ENCODE results near the gene MYO9B. TPM values are rescaled to one million over a fixed set of nuclear protein-coding genes. Genes with fewer than 3 reads are reported as not detected.

Gene MYO9B
- total RNA-seq, 1 experiment from 2014 or later = 103 TPM

- no peaks in the 10 kb centered on the region; the same call in 1 of the 2 replicates for H3K36me3 ChIP-seq (ENCODE audit: low read depth)
- intact Hi-C loops (cut with micrococcal nuclease; ENCODE audit: unreplicated experiment) = loop anchor here (5.0 kb wide), 2 partner anchors 150 to 390 kb away; partner anchors contain the start of gene OCEL1
- H3F3A ChIP-seq (ENCODE audit: insufficient read depth, low read depth) = peaks cover 35% of the 10 kb centered on the region
- no peaks in the 10 kb centered on the region for H3K27me3 ChIP-seq (ENCODE audit: insufficient read depth, low read depth)
- BruUV-seq (replicated peaks) = TSS peak; percentile 35
- peaks cover 91% of the 10 kb centered on the region for H3K79me2 ChIP-seq (ENCODE audit: low read depth)
- ChIA-PET CTCF (no interaction called here), POLR2A (ENCODE audit: unreplicated experiment) (no interaction called here)
- peaks cover 39% of the 10 kb centered on the region for H4K20me1 ChIP-seq (ENCODE audit: insufficient read depth)
- TF ChIP-seq EZH2 (IDR thresholded peaks at IDR 0.05; ENCODE audit: low read depth) (no peak), CTCF (conservative IDR thresholded peaks at IDR 0.05) (no peak)
- no peak overlapping the region for H2AFZ ChIP-seq
- H3K4me2 ChIP-seq = peak overlapping the region; percentile 86
- no peak for DNase-seq
- H3K9me2 ChIP-seq (ENCODE audit: insufficient read depth) = no peaks in the 10 kb centered on the region
- no peak overlapping the region for H3K27ac ChIP-seq
- H3K4me1 ChIP-seq (replicated peaks; ENCODE audit: insufficient read depth) = peaks cover 49% of the 10 kb centered on the region
- no peak overlapping the region; the same call in 1 of the 2 replicates for H3K4me3 ChIP-seq
- no peaks in the 10 kb centered on the region for H3K9me3 ChIP-seq (ENCODE audit: insufficient read depth, low read depth)
Observed at GRCh38 chr19:17077447-17078028, 2.0 kb downstream of the MYO9B start.

- peaks cover 39% of the 10 kb centered on the region for H4K20me1 ChIP-seq (ENCODE audit: insufficient read depth)
- DNase-seq = no peak
- H3K9me2 ChIP-seq (ENCODE audit: insufficient read depth) = no peaks in the 10 kb centered on the region
- H3K27ac ChIP-seq = peak overlapping the region; percentile 82; the same call in 1 of the 2 replicates
- H3K4me3 ChIP-seq = no peak overlapping the region
- ChIA-PET POLR2A (ENCODE audit: unreplicated experiment) (interaction anchor here (0.5 kb wide), 1 partner anchor 510 kb away, joined by 3 read pairs; no protein-coding TSS in a partner anchor), CTCF (interaction anchor here (0.6 kb wide), 1 partner anchor 141 kb away, joined by 20 read pairs; no protein-coding TSS in a partner anchor)
- no peaks in the 10 kb centered on the region for H3K36me3 ChIP-seq (ENCODE audit: low read depth)
- no peak overlapping the region for H2AFZ ChIP-seq
- no peak for TF ChIP-seq CTCF (conservative IDR thresholded peaks at IDR 0.05)
- TF ChIP-seq EZH2 (IDR thresholded peaks at IDR 0.05; ENCODE audit: low read depth) = no peak
- peak overlapping the region; percentile 84 for H3K4me2 ChIP-seq
- H3F3A ChIP-seq (ENCODE audit: insufficient read depth, low read depth) = peaks cover 35% of the 10 kb centered on the region
- no peaks in the 10 kb centered on the region for H3K27me3 ChIP-seq (ENCODE audit: insufficient read depth, low read depth)
- intact Hi-C loops (cut with micrococcal nuclease; ENCODE audit: unreplicated experiment) = loop anchor here (5.0 kb wide), 2 partner anchors 149 to 389 kb away; partner anchors contain the start of gene OCEL1
- BruUV-seq (replicated peaks) = no TSS peak
- H3K4me1 ChIP-seq (replicated peaks; ENCODE audit: insufficient read depth) = peaks cover 49% of the 10 kb centered on the region
- H3K9me3 ChIP-seq (ENCODE audit: insufficient read depth, low read depth) = no peaks in the 10 kb centered on the region
- peaks cover 92% of the 10 kb centered on the region for H3K79me2 ChIP-seq (ENCODE audit: low read depth)
Observed at GRCh38 chr19:17078036-17078919, 2.7 kb downstream of the MYO9B start.

GRCh38 chr19:17078920-17079709, 3.5 kb downstream of the MYO9B start:
- BruUV-seq (replicated peaks) = no TSS peak
- peaks cover 39% of the 10 kb centered on the region for H4K20me1 ChIP-seq (ENCODE audit: insufficient read depth)
- H3F3A ChIP-seq (ENCODE audit: insufficient read depth, low read depth) = peaks cover 34% of the 10 kb centered on the region
- peak overlapping the region; percentile 82 for H3K27ac ChIP-seq
- ChIA-PET CTCF (interaction anchor here (0.6 kb wide), 1 partner anchor 142 kb away, joined by 20 read pairs; no protein-coding TSS in a partner anchor), POLR2A (ENCODE audit: unreplicated experiment) (interaction anchor here (0.5 kb wide), 1 partner anchor 509 kb away, joined by 3 read pairs; no protein-coding TSS in a partner anchor)
- no peaks in the 10 kb centered on the region for H3K27me3 ChIP-seq (ENCODE audit: insufficient read depth, low read depth)
- peak overlapping the region; percentile 61; the same call in 1 of the 2 replicates for H2AFZ ChIP-seq
- no peaks in the 10 kb centered on the region for H3K9me3 ChIP-seq (ENCODE audit: insufficient read depth, low read depth)
- H3K36me3 ChIP-seq (ENCODE audit: low read depth) = no peaks in the 10 kb centered on the region
- H3K4me2 ChIP-seq = peak overlapping the region; percentile 84
- TF ChIP-seq CTCF (conservative IDR thresholded peaks at IDR 0.05) (no peak), EZH2 (IDR thresholded peaks at IDR 0.05; ENCODE audit: low read depth) (no peak)
- no peak for DNase-seq
- H3K9me2 ChIP-seq (ENCODE audit: insufficient read depth) = no peaks in the 10 kb centered on the region
- H3K4me1 ChIP-seq (replicated peaks; ENCODE audit: insufficient read depth) = peaks cover 40% of the 10 kb centered on the region
- intact Hi-C loops (cut with micrococcal nuclease; ENCODE audit: unreplicated experiment) = loop anchor here (5.0 kb wide), 2 partner anchors 148 to 388 kb away; partner anchors contain the start of gene OCEL1
- H3K4me3 ChIP-seq = peak overlapping the region; percentile 53; the same call in 1 of the 2 replicates
- peaks cover 92% of the 10 kb centered on the region for H3K79me2 ChIP-seq (ENCODE audit: low read depth)

Measured in PC-9 (cell line).